GM19025 (cell line): ENCODE data around the gene CHST2.

Experiments used
- ATAC-seq: cut with Tn5 transposase; IDR thresholded peaks from one replicate; pipeline ENCODE4 v1.9.1; 2021; ENCODE audit warnings: mild to moderate bottlenecking, low read depth, moderate library complexity; ENCODE audit not compliant: unreplicated experiment

The CHST2 gene

DNA sequence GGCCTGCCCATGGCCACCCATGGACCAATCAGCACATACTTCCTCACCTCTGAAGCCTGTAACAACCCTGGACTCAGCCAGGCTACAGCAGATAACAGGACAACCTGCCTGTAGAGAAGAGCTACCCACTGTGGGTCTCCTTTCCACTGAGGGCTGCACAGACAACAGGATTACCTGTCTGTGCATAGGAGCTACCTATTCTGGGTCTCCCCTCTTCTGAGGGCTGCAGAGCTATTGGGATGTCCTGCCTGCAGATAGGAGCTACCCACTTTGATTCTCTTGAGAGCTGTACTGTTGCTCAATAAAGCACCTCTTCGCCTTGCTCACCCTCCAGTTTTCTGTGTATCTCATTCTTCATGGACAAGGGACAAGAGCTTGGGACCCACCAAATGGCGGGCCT, 23.8 kb upstream of the CHST2 start:
- no peak for ATAC-seq

DNA sequence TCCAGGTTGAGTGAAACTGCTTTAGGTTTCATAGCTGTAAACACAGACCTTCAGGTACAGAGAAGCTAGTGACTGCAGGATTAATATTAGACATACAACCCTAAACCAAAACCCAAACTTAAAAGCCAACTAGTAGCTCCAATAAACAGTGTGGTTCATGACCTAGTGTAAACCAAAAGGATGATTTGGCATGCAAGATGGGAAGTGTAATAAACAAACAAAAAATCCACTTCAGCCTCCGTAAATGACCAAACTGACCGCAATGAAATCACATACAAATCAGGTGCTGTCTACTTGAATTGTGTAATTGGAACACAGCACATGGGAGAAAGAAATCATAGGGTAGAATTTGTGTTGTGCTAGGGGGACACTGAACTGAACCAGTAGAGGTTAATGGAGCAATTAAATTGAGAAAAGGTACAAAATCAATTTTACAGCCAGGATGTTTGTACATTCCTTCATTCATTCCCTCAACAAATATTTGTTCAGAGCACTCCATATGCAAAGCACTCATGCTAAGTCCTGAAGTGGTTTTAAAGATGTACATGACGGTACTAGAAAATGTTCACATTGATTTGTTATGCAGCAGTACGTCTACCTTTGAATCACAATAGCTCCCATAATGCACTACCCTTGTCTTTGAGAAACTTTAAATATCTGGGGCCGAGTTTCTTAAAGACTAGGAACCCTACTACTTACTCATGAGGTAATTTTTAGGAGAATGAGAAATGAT, 21.4 kb upstream of the CHST2 start:
- ATAC-seq, result no peak

GRCh38 chr3:143099210-143099609, 20.4 kb upstream of the CHST2 start:
- ATAC-seq, result no peak

DNA sequence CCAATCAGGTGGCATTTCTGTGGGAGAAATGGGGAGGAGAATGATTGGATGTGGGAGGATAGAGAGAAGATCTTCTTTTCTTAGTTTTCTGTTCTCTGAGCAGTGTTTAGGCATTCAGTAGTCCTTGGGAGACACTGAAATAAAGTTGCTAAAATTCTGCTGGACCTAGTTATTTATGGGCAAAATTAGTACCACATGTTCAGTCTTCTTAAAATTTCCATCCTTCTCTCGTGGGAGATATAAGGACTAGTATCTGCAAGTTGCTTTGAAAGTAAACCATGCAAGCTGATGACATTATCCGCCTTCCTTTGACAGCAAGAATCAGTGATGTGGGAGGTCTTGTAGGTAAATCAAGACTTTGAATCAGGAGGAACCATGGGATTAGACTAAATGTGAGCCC, 19.9 kb upstream of the CHST2 start:
- ATAC-seq, result no peak

DNA sequence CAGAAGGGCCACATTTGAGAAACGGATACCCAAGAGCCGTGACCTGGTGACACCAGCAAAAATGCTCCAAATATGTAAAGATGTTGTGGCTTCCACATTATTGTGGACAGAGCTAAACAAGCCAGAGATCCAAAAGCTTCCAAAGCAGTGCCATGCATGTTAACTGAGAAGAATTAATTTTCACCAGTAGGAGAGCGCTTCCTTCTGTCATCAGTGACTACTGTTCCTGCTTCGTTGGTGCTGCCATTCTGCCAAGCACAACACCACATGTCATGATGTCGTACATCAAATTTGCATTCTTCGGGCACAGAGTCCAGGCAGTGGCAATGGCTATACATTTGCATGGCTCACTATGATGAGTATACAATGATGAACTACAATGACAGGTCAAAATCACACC, 19.1 kb upstream of the CHST2 start:
- no peak for ATAC-seq

DNA sequence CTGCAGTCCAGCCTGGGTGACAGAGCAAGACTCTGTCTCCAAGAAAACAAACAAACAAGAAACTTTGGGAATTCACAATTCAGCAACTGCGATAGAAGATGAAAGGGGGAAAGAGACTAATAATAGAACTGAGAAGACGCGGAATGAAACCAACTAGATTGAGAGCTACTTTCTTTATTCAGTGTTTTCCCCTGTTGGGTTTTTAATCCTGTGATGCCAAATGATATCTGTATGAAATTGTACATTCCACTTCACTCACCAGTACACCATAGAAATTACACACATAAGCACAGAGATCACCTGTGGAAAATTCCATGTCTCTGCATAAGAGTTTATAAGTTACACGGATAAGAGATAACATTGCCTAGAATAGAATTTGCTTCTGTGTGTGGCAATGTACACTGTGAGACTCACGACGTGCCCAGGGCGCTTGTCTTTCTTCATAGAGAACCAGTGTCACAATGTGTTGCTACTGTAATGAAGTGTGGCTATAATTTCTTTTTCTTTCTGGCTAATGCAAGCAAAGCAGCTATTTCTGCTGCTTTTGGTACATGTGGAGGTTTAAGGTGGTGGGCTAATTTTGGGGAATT, 17.7 kb upstream of the CHST2 start:
- no peak for ATAC-seq

DNA sequence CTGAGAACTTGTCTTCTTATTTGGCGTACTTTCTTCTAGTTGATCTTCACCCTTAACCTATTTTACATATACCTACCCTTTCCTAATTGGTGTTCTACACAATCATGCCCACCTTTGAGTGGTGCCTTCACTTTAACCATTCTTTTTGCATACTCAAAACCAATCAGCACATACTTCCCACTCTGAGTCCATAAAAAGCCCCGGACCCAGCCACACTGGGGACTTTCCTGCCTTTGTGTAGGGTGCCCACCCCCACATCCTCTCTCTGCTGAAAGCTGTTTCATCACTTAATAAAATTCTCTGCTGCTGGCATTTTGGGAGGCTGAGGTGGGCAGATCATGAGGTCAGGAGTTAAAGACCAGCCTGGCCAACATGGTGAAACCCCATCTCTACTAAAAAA, 15.9 kb upstream of the CHST2 start:
- peak; percentile 66 for ATAC-seq

GRCh38 chr3:143105170-143105569, 14.4 kb upstream of the CHST2 start:
- no peak for ATAC-seq

DNA sequence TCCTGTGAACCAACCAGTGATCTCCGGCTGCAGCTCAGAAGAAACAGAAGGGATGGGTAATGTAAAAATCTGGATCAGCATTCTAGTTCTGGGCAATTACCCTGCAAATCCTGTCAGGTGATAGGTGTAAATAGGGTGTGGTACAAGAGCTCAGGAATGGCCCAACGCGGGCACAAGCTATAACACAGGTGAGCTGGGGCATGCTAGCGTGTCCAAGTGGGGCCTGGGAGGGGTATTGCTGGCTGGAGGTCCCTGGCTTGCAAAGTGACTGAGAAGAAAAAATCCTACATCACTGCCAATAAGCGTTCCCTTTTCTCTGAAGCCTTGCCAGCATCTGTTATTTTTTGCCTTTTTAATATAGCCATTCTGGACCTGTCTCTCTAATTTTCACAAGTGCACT, 9.7 kb upstream of the CHST2 start:
- ATAC-seq, result no peak

DNA sequence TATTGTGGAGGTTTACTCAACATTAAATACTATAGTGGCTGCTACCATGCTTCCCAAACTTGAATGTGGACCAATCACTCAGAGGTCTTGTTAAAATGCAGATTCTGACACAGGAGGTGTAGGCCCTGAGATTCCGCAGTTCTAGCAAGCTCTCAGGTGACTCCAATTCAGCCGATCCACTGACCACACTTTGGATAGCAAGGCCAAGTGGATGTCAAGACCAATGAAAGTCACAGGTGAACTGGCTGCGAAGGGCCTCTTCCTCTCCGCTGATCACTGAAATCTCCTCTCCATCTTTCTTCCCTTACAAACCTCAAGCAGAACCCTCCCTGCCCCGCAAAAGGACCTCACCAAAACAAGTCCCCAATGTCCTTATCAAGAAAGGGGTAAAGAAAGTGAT, 9.2 kb upstream of the CHST2 start:
- no peak for ATAC-seq

DNA sequence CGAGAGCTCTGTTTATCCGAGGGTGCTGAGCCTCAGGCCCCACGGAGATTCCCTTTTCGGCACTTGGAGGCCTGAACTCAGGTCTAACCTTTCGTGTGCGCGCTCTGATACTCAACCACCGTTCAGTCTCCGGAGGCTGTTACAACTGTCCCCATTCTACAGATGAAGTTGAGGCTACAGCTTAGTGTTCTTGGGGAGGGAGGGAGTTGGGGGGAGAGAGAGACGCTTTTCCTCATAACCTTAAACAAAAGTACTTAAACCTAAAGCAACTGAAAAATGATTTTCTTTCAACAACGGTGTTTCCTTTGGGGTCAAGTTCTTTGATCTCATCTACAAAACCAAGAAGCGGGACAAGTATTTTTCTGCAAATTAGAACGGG, 952 bp upstream of the CHST2 start:
- ATAC-seq, result no peak

DNA sequence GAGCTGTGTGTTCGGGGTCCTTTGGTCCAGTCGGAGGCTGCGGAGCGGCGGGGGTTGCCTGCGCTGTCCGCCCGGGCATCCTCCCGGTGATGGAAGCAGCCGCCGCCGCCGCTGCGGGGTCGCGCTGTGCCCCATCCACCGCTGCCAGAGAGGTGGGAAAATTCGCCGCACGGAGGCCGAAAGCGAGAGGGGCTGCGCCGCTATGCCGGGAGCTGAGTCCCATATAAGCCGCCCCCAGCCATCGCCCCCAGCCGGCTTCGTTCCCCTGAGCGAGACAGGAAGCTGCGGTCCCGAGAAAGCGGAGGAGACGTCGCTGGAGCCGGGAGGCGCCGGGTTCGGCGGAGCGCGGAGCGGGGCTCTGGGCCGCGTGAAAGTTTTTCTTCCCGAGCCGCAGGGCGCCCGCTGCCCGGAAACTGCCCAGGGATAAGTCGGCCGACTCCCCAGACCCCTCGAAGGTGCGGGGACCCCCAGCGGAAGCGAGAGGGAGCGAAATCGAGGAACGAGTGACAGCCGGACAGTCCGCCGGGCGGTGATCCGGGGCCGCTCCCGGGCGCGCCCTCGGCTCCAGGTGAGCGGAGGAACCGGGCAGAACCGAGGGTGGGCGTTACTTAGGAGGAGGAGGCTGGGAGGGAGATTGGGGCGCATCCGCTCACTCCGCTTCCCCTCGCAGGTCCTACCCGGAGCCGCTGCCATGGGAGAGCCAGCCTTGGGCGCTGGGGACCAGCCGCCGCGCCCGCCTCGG, 574 bp downstream of the CHST2 start:
- peak; percentile 3 for ATAC-seq

DNA sequence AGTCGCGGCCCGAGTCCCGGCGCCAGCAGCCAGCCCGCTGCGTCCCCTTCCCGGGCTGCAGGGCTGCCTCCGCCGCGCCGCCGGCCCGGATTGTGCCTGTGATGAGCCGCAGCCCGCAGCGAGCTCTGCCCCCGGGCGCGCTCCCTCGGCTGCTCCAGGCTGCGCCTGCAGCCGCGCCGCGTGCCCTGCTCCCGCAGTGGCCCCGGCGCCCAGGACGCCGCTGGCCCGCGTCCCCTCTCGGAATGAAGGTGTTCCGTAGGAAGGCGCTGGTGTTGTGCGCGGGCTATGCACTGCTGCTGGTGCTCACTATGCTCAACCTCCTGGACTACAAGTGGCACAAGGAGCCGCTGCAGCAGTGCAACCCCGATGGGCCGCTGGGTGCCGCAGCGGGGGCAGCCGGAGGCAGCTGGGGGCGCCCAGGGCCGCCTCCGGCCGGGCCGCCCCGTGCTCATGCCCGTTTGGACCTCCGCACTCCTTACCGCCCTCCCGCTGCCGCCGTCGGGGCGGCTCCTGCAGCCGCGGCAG, 1.2 kb downstream of the CHST2 start:
- ATAC-seq, result peak; percentile 24

GRCh38 chr3:143121241-143122088, 1.9 kb downstream of the CHST2 start:
- no peak for ATAC-seq

GRCh38 chr3:143122089-143122430, 2.5 kb downstream of the CHST2 start:
- no peak for ATAC-seq

- no peak for ATAC-seq
These were observed 3.2 kb downstream of the CHST2 start for GRCh38 chr3:143122608-143123352.

DNA sequence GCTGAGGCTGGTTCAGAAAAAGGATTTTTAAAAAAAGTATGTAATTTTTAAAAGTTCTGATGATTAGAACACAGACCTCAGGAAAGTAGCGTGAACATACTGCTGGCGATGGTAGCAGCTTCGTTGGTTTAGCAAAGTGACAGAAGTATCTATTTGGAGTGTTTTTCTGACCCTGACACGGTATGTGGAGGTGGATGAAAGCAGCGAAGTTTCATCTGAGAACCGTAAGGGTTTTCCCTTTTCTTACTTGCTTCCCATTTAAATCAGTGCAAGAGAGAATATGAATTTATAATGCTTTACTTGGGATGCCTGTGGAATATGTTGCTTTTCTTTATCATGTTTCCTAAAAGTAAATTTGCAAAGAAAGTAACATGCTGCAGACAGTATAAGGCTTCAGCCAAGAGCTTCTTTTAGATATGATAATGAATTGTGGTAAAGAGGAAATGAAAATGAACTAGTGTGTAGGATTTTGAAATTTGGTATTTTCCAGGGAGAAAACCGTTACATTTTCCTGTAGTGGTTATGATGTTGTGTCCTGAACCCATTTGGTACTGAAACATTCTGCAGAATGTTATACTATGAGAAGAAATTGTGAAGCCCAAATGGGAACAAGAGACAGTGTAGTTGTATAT, 3.9 kb downstream of the CHST2 start:
- no peak for ATAC-seq

GRCh38 chr3:143124601-143125520, 5.3 kb downstream of the CHST2 start:
- no peak for ATAC-seq

GRCh38 chr3:143127801-143128200, 8.2 kb downstream of the CHST2 start:
- ATAC-seq, result no peak
